Right atrium auricular region (tissue), 2 donors: ENCODE measurements around the gene CPOX. TPM values are rescaled to one million over a fixed set of nuclear protein-coding genes. Genes with fewer than 3 reads are reported as not detected.
"Not testable (repeated sequence)": the region's sequence is repeated elsewhere in the genome, so short reads cannot be mapped to it uniquely, and the experiment has no call there.

Experiments used
- DNase-seq: peaks from one replicate; pipeline ENCODE4 v3.0.0-alpha.2; 2019; ENCODE audit warnings: low spot score
- H3K27ac ChIP-seq, 2 donors: fragments of 200-600 bp; sonication (generic); 1 replicate in 1 of 2; 2 replicates in 1 of 2; pipeline ENCODE4 v1.5.1; 2016 to 2019
- H3K27me3 ChIP-seq, 2 donors: fragments of 200-600 bp; sonication (generic); one replicate each; pipeline versions ENCODE4 v1.5.1 to v1.6.0; 2017 to 2019
- H3K36me3 ChIP-seq: fragments of 200-600 bp; sonication (generic); one replicate; pipeline ENCODE4 v1.5.1; 2016
- H3K4me1 ChIP-seq, 2 donors: fragments of 200-600 bp; sonication (generic); one replicate each; pipeline versions ENCODE4 v1.5.1 to v1.6.0; 2017 to 2019
- H3K4me3 ChIP-seq, 2 donors: fragments of 200-600 bp; sonication (generic); 1 replicate in 1 of 2; 2 replicates in 1 of 2; pipeline ENCODE4 v1.5.1; 2017 to 2019; ENCODE audit warnings: mild to moderate bottlenecking in 1 of 2, moderate library complexity in 1 of 2
- H3K9me3 ChIP-seq, 2 donors: fragments of 200-600 bp; sonication (generic); one replicate each; pipeline ENCODE4 v1.5.1; 2019
- total RNA-seq, 2 donors: library from RNA; depleted of rRNA; stranded (reverse); fragments of >200 nt; gene quantifications; one replicate each; pipeline ENCODE4 v1.1.0, GENCODE V29; 2016
- TF ChIP-seq, protein P1 (sequence below), 2 donors: fragments of 200-600 bp; sonication (generic); IDR thresholded peaks; one replicate each; pipeline ENCODE4 v1.5.1; 2019; ENCODE audit warnings: antibody characterized with exemption in 2 of 2

Gene CPOX
- total RNA-seq, 2 donors from 2014 or later: 7.8 to 9.1 TPM

GRCh38 chr3:98563661-98564281, 29.6 kb downstream of the CPOX start:
- Histone ChIP-seq H3K4me1 (no peaks in the 10 kb centered on the region), H3K9me3 (no peaks in the 10 kb centered on the region), H3K27me3 (no peaks in the 10 kb centered on the region), H3K27ac (no peak overlapping the region), H3K36me3 (no peaks in the 10 kb centered on the region), H3K4me3 (no peak overlapping the region)
- TF ChIP-seq, protein P1, sequence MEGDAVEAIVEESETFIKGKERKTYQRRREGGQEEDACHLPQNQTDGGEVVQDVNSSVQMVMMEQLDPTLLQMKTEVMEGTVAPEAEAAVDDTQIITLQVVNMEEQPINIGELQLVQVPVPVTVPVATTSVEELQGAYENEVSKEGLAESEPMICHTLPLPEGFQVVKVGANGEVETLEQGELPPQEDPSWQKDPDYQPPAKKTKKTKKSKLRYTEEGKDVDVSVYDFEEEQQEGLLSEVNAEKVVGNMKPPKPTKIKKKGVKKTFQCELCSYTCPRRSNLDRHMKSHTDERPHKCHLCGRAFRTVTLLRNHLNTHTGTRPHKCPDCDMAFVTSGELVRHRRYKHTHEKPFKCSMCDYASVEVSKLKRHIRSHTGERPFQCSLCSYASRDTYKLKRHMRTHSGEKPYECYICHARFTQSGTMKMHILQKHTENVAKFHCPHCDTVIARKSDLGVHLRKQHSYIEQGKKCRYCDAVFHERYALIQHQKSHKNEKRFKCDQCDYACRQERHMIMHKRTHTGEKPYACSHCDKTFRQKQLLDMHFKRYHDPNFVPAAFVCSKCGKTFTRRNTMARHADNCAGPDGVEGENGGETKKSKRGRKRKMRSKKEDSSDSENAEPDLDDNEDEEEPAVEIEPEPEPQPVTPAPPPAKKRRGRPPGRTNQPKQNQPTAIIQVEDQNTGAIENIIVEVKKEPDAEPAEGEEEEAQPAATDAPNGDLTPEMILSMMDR (IDR thresholded peaks at IDR 0.05): no peak
- DNase-seq: no peak

GRCh38 chr3:98561727-98562521, 31.5 kb downstream of the CPOX start:
- no peaks in the 10 kb centered on the region for H3K36me3 ChIP-seq
- TF ChIP-seq, protein P1 (IDR thresholded peaks at IDR 0.05): no peak
- no peak overlapping the region for H3K27ac ChIP-seq
- H3K4me1 ChIP-seq: no peaks in the 10 kb centered on the region
- no peaks in the 10 kb centered on the region for H3K9me3 ChIP-seq
- H3K27me3 ChIP-seq: no peaks in the 10 kb centered on the region
- H3K4me3 ChIP-seq: no peak overlapping the region
- DNase-seq: no peak

DNA sequence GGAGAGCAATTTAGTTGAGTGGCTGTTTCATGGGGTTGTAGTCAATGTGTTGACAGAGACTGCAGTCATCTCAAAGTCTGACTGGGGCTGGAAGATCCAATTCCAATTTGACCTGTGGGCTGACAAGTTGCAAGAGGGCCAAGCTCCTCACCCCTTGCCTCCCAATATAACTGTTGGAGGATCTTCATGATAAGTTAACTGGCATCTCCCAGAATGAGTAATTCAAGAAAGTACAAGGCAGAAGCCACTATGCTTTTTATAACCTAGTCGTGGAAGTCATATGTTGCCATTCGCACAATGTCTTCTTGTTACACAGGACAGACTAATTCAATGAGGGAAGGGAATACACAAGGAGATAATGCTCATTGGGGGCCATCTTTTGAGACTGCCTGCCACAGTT, 32.5 kb downstream of the CPOX start:
- TF ChIP-seq, protein P1 (IDR thresholded peaks at IDR 0.05): no peak
- no peak for DNase-seq
- Histone ChIP-seq H3K27ac (no peak overlapping the region), H3K27me3 (no peaks in the 10 kb centered on the region), H3K4me3 (no peak overlapping the region), H3K4me1 (no peaks in the 10 kb centered on the region), H3K36me3 (no peaks in the 10 kb centered on the region), H3K9me3 (no peaks in the 10 kb centered on the region)

DNA sequence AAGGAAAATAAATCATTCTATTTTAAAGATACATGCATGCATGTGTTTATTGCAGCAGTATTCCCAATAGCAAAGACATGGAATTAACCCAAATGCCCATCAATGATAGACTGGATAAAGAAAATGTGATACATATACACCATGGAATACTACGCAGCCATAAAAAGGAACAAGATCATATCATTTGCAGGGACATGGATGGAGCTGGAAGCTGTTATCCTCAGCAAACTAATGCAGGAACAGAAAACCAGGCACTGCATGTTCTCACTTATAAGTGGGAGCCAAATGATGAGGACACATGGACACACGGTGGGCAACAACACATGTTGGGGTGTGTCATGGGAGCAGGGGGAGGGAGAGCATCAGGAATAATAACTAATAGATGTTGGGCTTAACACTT, 33.6 kb downstream of the CPOX start:
- H3K9me3 ChIP-seq: not testable (repeated sequence)

DNA sequence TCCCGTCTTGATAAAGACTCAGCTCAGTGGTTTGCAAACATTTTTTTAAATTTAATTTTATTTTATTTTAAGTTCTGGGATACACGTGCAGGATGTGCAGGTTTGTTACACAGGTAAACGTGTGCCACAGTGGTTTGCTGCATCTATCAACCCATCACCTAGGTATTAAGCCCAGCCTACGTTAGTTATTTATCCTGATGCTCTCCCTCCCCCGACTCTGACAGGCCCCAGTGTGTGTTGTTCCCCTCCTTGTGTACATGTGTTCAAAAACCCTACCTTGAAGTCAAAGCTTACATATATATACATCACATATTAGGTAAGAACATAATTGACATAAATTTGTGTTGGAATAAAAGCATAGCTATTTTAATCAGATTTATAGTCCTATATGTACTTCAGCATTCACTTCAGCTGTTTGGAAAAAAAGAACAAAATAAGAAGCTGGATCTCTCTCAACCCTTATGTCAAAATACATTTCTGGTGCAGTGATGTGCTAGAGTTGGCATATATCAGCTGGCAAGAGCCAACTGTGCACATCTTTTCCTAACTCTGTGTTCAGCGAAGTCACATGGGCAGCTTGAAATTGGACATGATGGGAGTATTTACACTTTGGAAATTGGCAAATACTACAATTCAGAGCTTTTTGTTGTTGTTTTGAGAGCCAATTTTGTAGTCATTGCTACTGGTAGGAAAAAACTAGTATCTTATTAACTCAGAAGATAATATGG, 35.1 kb downstream of the CPOX start:
- H3K4me1 ChIP-seq: no peaks in the 10 kb centered on the region
- no peak overlapping the region for H3K4me3 ChIP-seq
- no peak for DNase-seq

More for the DNA sequence above, 33.6 kb downstream of the CPOX start:
- not testable (repeated sequence) for DNase-seq, H3K27me3 ChIP-seq, H3K27ac ChIP-seq, H3K4me3 ChIP-seq, H3K36me3 ChIP-seq, H3K4me1 ChIP-seq

More for the DNA sequence above, 35.1 kb downstream of the CPOX start:
- Histone ChIP-seq H3K27ac (no peak overlapping the region), H3K27me3 (no peaks in the 10 kb centered on the region), H3K36me3 (no peaks in the 10 kb centered on the region), H3K9me3 (no peaks in the 10 kb centered on the region)
- TF ChIP-seq, protein P1 (IDR thresholded peaks at IDR 0.05): no peak
